Measurements from ENCODE around the gene CKMT1A.
A peak's percentile ranks its signal among the peaks of the same experiment; 100 is the strongest.
"Not testable (repeated sequence)": the region's sequence is repeated elsewhere in the genome, so short reads cannot be mapped to it uniquely, and the experiment has no call there.

Gene CKMT1A

DNA sequence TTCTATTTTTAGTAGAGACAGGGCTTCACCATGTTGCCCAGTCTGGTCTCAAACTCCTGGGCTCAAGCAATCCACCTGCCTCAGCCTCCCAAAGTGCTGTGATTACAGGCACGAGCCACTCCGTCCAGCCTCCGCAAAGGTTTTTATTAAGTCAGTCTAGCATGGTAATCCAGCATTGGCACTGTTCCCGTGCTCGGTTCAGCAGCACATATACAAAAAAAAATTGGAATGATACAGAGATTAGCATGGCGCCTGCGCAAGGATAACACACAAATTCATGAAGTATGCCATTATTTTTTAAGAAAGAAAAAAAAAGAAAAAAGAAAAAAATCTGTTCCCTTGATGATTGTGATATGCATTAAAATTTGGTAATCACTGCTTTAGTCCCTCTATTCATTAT is 8.5 kb downstream of the CKMT1A start:
- no peak for TF ChIP-seq TCF4 (CRISPR knock-in tag; IDR thresholded peaks at IDR 0.05; ENCODE audit: borderline replicate concordance)
- TF ChIP-seq BACH2 (CRISPR knock-in tag; IDR thresholded peaks at IDR 0.05; ENCODE audit: borderline replicate concordance), result no peak
- TF ChIP-seq ZNF565 (CRISPR knock-in tag; conservative IDR thresholded peaks at IDR 0.05; ENCODE audit: low read depth), result no peak
- TF ChIP-seq TOX (CRISPR knock-in tag; IDR thresholded peaks at IDR 0.05; ENCODE audit: borderline replicate concordance), result no peak
- no peak for TF ChIP-seq RARB (CRISPR knock-in tag; IDR thresholded peaks at IDR 0.05)
- TF ChIP-seq, protein P1, sequence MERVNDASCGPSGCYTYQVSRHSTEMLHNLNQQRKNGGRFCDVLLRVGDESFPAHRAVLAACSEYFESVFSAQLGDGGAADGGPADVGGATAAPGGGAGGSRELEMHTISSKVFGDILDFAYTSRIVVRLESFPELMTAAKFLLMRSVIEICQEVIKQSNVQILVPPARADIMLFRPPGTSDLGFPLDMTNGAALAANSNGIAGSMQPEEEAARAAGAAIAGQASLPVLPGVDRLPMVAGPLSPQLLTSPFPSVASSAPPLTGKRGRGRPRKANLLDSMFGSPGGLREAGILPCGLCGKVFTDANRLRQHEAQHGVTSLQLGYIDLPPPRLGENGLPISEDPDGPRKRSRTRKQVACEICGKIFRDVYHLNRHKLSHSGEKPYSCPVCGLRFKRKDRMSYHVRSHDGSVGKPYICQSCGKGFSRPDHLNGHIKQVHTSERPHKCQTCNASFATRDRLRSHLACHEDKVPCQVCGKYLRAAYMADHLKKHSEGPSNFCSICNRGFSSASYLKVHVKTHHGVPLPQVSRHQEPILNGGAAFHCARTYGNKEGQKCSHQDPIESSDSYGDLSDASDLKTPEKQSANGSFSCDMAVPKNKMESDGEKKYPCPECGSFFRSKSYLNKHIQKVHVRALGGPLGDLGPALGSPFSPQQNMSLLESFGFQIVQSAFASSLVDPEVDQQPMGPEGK (CRISPR knock-in tag; IDR thresholded peaks at IDR 0.05; ENCODE audit: borderline replicate concordance), result no peak
- TF ChIP-seq ZFP3 (CRISPR knock-in tag; IDR thresholded peaks at IDR 0.05), result no peak
- no peak for TF ChIP-seq ESRRG (CRISPR knock-in tag; IDR thresholded peaks at IDR 0.05)
- TF ChIP-seq ARNTL (CRISPR knock-in tag; IDR thresholded peaks at IDR 0.05; ENCODE audit: borderline replicate concordance, low read depth), result no peak
- TF ChIP-seq, protein P2, sequence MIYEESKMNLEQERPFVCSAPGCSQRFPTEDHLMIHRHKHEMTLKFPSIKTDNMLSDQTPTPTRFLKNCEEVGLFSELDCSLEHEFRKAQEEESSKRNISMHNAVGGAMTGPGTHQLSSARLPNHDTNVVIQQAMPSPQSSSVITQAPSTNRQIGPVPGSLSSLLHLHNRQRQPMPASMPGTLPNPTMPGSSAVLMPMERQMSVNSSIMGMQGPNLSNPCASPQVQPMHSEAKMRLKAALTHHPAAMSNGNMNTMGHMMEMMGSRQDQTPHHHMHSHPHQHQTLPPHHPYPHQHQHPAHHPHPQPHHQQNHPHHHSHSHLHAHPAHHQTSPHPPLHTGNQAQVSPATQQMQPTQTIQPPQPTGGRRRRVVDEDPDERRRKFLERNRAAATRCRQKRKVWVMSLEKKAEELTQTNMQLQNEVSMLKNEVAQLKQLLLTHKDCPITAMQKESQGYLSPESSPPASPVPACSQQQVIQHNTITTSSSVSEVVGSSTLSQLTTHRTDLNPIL (CRISPR knock-in tag; IDR thresholded peaks at IDR 0.05; ENCODE audit: low read depth), result no peak
- TF ChIP-seq GLIS3 (CRISPR knock-in tag; IDR thresholded peaks at IDR 0.05), result no peak
- no peak for TF ChIP-seq PPARA (CRISPR knock-in tag; IDR thresholded peaks at IDR 0.05; ENCODE audit: borderline replicate concordance)
- TF ChIP-seq ZC3H10 (CRISPR knock-in tag; IDR thresholded peaks at IDR 0.05), result no peak
- TF ChIP-seq, protein P3, sequence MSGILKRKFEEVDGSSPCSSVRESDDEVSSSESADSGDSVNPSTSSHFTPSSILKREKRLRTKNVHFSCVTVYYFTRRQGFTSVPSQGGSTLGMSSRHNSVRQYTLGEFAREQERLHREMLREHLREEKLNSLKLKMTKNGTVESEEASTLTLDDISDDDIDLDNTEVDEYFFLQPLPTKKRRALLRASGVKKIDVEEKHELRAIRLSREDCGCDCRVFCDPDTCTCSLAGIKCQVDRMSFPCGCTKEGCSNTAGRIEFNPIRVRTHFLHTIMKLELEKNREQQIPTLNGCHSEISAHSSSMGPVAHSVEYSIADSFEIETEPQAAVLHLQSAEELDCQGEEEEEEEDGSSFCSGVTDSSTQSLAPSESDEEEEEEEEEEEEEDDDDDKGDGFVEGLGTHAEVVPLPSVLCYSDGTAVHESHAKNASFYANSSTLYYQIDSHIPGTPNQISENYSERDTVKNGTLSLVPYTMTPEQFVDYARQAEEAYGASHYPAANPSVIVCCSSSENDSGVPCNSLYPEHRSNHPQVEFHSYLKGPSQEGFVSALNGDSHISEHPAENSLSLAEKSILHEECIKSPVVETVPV (CRISPR knock-in tag; IDR thresholded peaks at IDR 0.05), result no peak
- TF ChIP-seq ZNF8 (CRISPR knock-in tag; IDR thresholded peaks at IDR 0.05), result no peak
- no peak for TF ChIP-seq ZNF70 (CRISPR knock-in tag; IDR thresholded peaks at IDR 0.05)
- no peak for TF ChIP-seq CSDC2 (CRISPR knock-in tag; IDR thresholded peaks at IDR 0.05)
- ATAC-seq, result no peak

DNA sequence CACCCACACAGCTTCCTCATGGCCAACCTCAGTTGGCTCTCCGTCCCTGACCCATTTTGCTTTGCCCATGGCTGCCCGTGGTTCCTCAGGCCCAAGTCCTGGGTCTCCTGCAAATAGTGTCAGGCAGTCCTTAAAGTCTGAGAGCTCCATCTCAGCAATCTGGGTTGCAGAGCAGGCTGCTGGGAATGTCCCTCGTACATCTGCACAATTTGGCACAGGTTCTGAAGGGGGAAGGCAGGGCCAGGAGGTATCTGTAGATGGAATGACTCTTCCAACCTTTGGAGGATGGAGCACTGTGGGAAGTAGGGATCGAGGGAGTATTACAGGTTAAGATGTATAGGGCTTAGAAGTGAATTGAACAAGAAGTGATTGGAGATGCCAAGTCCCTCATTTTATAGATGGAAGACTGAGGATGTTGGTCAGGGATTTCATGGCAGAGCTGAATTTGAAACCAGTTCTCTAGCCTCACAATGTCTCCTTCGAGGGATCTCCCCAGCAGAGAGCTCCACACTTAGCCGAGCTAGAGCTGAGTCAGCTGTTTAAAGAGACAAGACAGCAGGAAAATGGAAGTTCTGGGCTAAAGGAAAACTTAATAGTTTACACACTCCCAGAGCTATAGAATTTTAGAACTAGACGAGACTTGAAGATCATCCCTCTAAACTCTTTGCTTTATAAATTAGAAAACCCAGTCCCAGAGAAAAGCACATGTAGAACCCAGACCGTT is 9.2 kb downstream of the CKMT1A start:
- no peak for TF ChIP-seq ZNF70 (CRISPR knock-in tag; IDR thresholded peaks at IDR 0.05)
- ATAC-seq, result no peak

DNA sequence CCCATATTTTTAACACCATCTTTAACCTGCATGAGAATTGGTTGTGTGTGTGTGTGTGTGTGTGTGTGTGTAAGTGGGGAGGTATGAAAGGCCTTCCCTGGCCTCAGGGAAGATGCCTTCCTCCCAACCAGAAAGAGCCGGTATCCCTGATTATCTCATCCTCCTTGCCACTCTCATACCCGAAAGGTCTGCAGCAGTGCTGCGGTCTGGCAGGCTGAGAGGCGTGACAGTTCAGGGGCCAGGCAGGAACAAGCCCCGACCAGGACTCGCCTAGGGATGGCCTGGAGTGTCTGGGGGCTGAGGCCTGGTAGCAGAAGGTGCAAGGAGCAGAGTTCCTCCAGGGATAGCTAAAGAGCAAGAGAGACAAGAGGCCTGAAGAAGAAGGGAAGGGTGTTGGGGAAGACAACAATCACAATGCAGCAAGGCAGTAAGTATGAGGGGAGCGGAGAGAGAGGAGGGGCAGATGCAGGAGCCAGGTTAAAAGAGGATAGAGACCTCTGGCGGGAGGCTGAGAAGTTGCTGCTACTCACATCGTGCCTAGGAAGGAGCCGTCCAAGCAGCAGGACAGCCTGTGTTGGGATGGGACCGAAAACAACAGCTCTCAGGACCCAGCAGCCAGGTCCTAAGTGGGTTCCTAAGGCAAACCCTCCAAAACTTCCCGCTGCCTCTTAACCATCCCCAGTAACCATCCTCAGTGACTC is 16.9 kb downstream of the CKMT1A start:
- ATAC-seq, result peak; percentile 40; the same call in 2 of the 3 replicates

DNA sequence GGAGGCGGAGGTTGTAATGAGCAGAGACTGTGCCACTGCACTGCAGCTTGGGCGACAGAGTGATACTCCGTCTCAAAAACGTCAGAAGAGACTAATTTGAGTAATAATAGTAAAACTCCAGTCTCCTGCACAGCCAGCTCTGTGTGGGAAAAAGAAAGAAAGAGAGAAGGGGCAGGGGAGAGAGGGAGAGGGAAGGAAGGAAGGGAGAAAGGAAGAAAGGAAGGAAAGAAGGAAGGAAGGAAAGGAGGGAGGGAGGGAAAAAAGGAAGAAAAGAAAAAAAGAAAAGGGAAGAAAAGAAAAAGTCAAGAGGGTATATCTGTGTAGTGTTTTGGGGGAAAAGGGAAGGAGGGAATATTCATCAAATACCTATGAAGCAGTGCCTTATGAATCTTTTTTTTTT is 29.5 kb downstream of the CKMT1A start:
- TF ChIP-seq OSR1 (CRISPR knock-in tag; IDR thresholded peaks at IDR 0.05) (no peak), ARNTL (CRISPR knock-in tag; IDR thresholded peaks at IDR 0.05; ENCODE audit: borderline replicate concordance, low read depth) (no peak), ZNF70 (CRISPR knock-in tag; IDR thresholded peaks at IDR 0.05) (no peak), CSDC2 (CRISPR knock-in tag; IDR thresholded peaks at IDR 0.05) (no peak)
- TF ChIP-seq, protein P4, sequence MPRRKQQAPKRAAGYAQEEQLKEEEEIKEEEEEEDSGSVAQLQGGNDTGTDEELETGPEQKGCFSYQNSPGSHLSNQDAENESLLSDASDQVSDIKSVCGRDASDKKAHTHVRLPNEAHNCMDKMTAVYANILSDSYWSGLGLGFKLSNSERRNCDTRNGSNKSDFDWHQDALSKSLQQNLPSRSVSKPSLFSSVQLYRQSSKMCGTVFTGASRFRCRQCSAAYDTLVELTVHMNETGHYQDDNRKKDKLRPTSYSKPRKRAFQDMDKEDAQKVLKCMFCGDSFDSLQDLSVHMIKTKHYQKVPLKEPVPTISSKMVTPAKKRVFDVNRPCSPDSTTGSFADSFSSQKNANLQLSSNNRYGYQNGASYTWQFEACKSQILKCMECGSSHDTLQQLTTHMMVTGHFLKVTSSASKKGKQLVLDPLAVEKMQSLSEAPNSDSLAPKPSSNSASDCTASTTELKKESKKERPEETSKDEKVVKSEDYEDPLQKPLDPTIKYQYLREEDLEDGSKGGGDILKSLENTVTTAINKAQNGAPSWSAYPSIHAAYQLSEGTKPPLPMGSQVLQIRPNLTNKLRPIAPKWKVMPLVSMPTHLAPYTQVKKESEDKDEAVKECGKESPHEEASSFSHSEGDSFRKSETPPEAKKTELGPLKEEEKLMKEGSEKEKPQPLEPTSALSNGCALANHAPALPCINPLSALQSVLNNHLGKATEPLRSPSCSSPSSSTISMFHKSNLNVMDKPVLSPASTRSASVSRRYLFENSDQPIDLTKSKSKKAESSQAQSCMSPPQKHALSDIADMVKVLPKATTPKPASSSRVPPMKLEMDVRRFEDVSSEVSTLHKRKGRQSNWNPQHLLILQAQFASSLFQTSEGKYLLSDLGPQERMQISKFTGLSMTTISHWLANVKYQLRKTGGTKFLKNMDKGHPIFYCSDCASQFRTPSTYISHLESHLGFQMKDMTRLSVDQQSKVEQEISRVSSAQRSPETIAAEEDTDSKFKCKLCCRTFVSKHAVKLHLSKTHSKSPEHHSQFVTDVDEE (CRISPR knock-in tag; IDR thresholded peaks at IDR 0.05), result no peak
- no peak for ATAC-seq

DNA sequence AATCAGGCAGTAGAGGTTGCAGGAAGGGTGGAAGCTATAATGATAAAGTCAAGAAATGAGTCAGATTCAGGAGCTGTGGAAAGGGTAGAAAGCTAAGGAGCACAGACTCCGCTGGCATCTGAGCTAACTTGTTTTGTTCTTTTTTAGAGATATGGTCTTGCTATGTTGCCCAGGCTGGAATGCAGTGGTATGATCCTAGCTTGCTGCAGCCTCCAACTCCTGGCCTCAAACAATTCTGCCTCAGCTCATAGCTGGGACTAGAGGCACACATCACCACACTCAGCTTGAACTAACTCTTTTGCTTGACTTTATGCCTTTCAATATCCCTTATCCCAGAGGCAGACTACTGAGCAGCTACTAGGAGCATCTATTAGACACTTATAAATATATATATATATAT is 32.6 kb downstream of the CKMT1A start:
- not testable (repeated sequence) for ATAC-seq

DNA sequence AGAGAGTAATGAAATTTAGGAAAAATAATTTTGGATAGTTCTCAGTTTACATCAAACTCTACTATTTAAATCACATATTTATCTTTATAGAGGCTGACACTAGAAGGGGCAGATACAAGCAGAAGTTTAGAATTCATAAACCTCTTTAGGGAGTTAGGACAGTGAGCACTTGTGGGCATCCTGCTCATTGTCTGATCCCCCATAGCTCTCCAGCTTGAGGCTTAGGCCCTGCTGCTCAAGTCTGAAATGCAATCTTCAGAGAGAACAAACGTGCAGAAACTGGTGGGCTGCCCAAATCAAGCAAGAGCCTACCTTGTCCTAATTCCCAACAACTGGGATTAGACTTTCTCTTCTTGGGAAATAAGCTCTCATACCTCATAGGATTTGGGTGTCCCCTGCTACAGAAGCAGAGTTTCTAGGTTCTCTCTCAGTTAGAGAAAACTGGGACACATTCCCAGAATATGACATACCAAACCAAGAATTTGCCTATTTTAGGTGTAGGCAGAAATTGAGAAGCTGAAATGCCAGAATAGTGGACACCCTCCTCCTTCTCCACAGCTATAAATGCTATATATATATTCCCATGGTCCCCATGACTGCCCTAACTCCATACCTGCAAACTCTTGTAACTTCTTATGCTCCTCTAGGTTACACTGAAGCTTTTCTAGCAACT is 34.5 kb downstream of the CKMT1A start:
- ATAC-seq, result peak; percentile 75
